LNCaP clone FGC (cell line): ENCODE data around the gene DNALI1.
"Not testable (repeated sequence)": the region's sequence is repeated elsewhere in the genome, so short reads cannot be mapped to it uniquely, and the experiment has no call there.

Experiments
- DNase-seq: peaks from one replicate; pipeline ENCODE4 v3.0.0-alpha.2; 2011; ENCODE audit warnings: low read depth
- H3K4me3 ChIP-seq: 2 replicates; pipeline ENCODE4 v1.5.1; 2011; ENCODE audit warnings: mild to moderate bottlenecking, low read depth, low read length, control low read depth
- TF ChIP-seq, protein P1 (sequence below): IDR thresholded peaks from 2 replicates; pipeline ENCODE4 v1.5.1; 2012; ENCODE audit warnings: mild to moderate bottlenecking; ENCODE audit not compliant: control insufficient read depth, insufficient read depth; ENCODE audit errors: extremely low read depth

The DNALI1 gene

DNA sequence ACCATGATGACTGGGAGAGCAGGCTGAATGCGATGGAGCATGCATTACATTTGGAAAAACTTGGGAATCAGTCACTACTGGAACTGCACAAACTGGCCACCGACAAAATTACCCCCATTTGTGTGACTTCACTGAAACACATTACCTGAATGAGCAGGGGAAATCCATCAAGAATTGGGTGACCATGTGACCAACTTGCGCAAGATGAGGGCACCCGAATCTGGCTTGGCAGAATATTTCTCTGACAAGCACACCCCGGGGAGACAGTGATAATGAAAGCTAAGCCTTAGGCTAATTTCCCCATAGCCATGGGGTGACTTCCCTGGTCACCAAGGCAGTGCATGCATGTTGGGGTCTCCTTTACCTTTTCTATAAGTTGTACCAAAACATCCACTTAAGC is 11.7 kb upstream of the DNALI1 start:
- DNase-seq: no peak
- no peak overlapping the region for H3K4me3 ChIP-seq
- TF ChIP-seq, protein P1, sequence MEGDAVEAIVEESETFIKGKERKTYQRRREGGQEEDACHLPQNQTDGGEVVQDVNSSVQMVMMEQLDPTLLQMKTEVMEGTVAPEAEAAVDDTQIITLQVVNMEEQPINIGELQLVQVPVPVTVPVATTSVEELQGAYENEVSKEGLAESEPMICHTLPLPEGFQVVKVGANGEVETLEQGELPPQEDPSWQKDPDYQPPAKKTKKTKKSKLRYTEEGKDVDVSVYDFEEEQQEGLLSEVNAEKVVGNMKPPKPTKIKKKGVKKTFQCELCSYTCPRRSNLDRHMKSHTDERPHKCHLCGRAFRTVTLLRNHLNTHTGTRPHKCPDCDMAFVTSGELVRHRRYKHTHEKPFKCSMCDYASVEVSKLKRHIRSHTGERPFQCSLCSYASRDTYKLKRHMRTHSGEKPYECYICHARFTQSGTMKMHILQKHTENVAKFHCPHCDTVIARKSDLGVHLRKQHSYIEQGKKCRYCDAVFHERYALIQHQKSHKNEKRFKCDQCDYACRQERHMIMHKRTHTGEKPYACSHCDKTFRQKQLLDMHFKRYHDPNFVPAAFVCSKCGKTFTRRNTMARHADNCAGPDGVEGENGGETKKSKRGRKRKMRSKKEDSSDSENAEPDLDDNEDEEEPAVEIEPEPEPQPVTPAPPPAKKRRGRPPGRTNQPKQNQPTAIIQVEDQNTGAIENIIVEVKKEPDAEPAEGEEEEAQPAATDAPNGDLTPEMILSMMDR: no peak

DNA sequence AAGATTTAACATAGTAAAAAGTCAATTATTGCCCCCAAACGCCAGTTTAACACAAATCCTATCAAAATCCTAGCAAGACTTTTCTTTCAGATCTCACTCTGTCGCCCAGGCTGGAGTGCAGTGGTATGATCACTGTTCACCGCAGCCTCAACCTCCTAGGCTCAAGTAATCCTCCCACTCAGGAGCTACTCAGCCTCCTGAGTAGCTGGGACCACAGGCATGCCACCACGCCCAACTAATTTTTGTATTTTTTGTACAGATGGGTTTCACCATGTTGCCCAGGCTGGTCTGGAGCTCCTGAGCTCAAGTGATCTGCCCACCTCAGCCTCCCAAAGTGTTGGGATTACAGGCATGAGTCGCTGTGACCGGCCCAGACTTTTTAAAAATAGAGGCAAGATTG is 7.4 kb upstream of the DNALI1 start:
- H3K4me3 ChIP-seq: no peak overlapping the region
- TF ChIP-seq, protein P1: no peak
- DNase-seq: no peak

DNA sequence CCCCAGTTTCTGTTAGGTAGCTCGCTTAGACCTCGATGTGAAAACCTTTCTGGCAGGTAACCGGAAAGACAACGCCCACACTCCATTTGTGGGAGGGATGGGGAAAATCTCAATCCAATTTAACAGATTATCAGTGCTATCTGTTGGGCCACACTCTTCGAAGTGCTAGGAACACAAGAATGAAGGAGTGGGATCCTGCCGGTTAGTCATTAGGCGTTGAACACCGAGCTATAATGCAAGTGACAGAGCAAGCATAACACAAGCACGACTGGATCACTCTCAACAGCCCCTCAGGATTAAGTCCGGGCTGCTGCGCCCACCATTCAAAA is 3.2 kb upstream of the DNALI1 start:
- TF ChIP-seq, protein P1: no peak
- H3K4me3 ChIP-seq: peak overlapping the region; percentile 100
- no peak for DNase-seq

DNA sequence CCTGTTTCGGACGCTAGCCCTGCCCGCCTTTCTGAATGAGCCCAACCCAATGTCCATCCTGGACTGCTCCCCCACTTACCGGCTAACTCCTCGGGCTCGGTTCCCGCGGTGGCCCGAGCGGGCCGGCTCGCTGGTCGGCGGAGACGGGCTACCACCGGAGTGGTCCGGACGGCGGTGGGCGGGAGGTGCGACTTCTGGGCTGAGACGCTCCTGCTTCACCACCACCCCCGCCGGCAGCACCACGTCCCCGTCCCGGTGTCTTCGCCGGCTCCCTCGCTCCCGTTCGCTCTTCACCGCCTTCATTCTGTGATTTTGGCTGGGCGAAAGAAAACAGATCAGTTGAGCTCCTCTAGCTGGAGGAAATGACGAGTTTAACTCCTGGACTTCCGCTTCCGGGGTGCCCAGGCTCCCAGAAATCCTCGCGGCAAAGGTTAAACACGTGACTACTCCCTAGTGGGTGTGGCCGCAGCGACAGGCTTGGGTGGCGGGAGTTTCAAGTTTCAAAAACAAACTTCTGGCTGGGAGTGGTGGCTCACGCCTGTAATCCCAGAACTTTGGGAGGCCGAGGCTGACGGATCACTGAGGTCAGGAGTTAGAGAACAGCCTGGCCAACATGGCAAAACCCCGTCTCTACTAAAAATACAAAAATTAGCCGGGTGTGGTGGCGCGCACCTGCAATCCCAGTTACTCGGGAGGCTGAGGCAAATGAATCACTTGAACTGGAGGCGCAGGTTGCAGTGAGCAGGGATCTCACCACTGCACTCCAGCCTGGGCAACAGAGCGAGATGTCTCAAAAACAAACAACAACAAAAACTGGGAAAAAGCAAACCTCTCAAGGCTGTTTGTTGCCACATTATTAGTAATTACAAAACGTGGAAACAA is 2.6 kb upstream of the DNALI1 start, which contains the start of gene SNIP1:
SNIP1 (minus strand) TSS at position 367 of the 882 bp plus-strand sequence; CDS start at position 303, 64 bp downstream.
- peak within 1 kb of the TSS; percentile 100 for H3K4me3 ChIP-seq
- peak; percentile 80 for DNase-seq
- TF ChIP-seq, protein P1: no peak

DNA sequence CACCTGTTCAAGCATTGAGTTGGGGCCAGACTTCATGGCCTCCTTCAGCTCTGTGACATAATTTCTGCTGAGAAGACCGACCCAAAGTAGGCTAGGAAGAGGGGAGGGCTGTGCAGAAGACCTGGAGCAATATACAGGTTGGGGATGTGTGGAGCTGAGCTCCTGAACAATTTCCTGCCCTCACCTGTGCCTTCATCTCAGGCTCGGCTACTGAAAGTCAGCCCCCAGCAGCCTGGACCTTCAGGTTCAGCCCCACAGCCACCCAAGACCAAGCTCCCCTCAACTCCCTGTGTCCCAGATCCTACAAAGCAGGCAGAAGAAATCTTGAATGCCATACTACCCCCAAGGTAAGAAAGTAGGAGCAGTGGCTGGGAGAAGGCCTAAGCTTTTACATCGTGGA is 662 bp downstream of the DNALI1 start:
- DNase-seq: no peak
- H3K4me3 ChIP-seq: peak overlapping the region; percentile 27
- TF ChIP-seq, protein P1: no peak

DNA sequence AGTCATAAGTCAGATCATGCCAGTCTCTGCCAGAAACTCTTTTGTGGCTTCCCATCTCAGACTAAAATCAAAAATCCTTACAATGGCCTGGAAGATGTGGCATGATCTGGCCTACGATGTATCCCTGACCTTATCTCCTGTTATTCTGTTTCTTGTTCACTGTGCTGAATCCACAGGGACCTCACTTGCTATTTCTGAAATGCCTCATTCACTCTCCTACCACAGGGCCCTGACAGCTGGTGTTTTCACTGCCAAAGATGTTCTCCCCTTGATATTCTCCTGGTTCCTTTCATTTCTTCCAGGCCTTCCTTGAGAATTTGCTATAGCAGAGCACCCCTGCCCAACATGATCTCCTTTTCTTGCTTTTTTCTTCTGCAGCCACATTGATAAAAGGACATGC is 1.7 kb downstream of the DNALI1 start:
- no peak overlapping the region for H3K4me3 ChIP-seq
- DNase-seq: no peak
- TF ChIP-seq, protein P1: no peak

DNA sequence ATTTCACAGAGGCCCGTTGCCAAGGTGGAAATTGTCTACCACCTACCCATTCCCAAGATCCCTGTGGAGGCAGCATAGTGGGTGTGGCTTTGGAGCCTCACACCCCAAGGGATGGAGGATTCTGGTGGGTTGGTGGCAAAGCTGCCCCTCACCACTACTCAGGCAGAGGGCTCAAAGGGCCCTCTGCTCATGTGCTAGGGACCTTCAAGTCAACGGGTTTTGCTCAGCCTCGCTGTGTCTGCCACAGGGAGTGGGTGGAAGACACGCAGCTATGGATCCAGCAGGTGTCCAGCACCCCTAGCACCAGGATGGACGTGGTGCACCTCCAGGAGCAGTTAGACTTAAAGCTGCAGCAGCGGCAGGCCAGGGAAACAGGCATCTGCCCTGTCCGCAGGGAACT is 2.3 kb downstream of the DNALI1 start:
- TF ChIP-seq, protein P1: no peak
- DNase-seq: no peak
- H3K4me3 ChIP-seq: no peak overlapping the region

DNA sequence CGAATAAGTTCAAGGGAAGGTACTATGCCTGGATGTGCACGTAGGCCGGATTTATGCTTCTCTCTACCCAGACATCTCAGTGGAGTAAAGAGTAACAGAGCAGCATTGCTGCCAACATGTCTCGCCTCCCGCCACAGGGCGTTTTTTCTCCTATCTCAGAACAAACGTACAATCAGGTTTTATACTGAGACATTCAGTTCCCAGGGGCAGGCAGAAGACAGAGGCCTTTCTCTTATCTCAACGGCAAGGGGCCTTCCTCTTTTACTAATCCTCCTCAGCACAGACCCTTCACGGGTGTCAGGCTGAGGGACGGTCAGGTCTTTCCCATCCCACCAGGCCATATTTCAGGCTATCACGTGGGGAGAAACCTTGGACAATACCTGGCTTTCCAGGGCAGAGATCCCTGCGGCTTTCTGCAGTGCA is 3.2 kb downstream of the DNALI1 start:
- H3K4me3 ChIP-seq, DNase-seq: not testable (repeated sequence)
